ENCODE results near the gene FCHO2.

DNA sequence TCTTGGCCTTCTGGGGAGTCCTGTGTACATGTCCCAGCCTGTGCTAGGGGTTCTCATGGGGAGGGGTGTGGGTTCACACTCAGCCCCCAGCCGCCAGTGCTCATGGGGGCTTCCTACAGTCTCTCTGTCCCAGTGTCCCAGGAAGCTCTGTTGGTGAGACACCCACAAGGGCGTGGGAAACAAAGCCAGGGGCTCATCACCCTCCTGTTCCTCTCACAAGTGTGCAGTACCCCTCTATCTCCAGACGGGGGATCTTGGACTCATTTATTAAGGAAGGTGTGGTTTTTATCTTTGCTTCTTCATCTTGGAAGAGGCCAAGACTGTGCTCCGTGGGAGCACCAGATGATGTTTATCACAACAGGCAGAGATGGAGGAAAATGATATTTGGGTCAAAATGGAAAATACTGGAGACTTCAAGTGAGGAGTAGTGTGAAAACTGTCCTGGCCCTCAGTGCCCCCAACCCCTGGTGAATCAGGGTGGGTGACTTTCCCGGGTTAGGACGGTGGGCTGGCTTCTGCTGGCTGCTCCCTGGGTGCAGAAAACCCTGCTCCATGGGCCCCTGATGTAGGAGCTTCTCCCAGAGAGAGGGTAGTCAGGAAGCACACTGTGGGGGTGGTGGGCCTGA, 179.7 kb downstream of the FCHO2 start:
- TF ChIP-seq POLR2AphosphoS5 (IDR thresholded peaks at IDR 0.05; ENCODE audit: low read depth, low read length) (no peak), TAF1 (IDR thresholded peaks at IDR 0.05; ENCODE audit: borderline replicate concordance, insufficient read depth, low read length) (no peak), SIN3A (IDR thresholded peaks at IDR 0.05; ENCODE audit: borderline replicate concordance, insufficient read depth, low read length) (no peak)
